HepG2 (cell line): ENCODE data around the gene SMTNL2. TPM values are rescaled to one million over a fixed set of nuclear protein-coding genes. Genes with fewer than 3 reads are reported as not detected.
A peak's percentile ranks its signal among the peaks of the same experiment; 100 is the strongest.

ENCODE experiments used
- ATAC-seq: fragments of 200-7000 bp; cut with Tn5 transposase; 3 replicates; pipeline ENCODE4 v1.9.1; 2020; ENCODE audit warnings: mild to moderate bottlenecking, moderate library complexity
- BruUV-seq: library from RNA; stranded (reverse); fragments of 400-500 nt; replicated peaks from 2 replicates; lab custom pipeline; 2021; lab: Mats Ljungman, UMichigan
- CTCF ChIA-PET: fragments of 300-600 bp; formaldehyde crosslinking; extraction: SDS; loops from one replicate; lab custom pipeline; 2021; ENCODE audit warnings: low total read pairs, inconsistent platforms, low intra/inter-chr PET ratio; lab: Yijun Ruan, JAX
- POLR2A ChIA-PET: fragments of 350-600 bp; sonication (Branson Sonifier 250); formaldehyde crosslinking; loops from one replicate; lab custom pipeline; 2020; ENCODE audit warnings: antibody characterized with exemption, inconsistent platforms; lab: Yijun Ruan, JAX
- DNase-seq: peaks from one replicate; pipeline ENCODE4 v3.0.0-alpha.2; 2015; ENCODE audit warnings: low spot score
- FAIRE-seq: peaks from 3 replicates; lab custom pipeline; 2011; peaks lifted over from hg19 to GRCh38; lab: Jason Lieb, UNC
- H2AFZ ChIP-seq: one replicate; pipeline ENCODE4 v1.6.1; 2011; ENCODE audit warnings: low read length, inconsistent platforms
- H3K27ac ChIP-seq: fragments of 300-600 bp; 3 replicates; pipeline ENCODE4 v1.8.0; 2011; ENCODE audit warnings: mixed run types, mild to moderate bottlenecking, mixed read lengths, low read length, inconsistent platforms; ENCODE audit not compliant: insufficient read depth; ENCODE audit errors: extremely low read length
- H3K27me3 ChIP-seq, 2 experiments: fragments of 200-600 bp in 1 of 2; 2 replicates in 1 of 2; 3 replicates in 1 of 2; pipeline versions ENCODE4 v1.6.0 to v1.8.0; 2011; ENCODE audit warnings: low read length in 2 of 2, mild to moderate bottlenecking in 2 of 2, moderate library complexity in 2 of 2, inconsistent platforms in 1 of 2; ENCODE audit not compliant: insufficient read depth in 2 of 2, control insufficient read depth in 1 of 2
- H3K36me3 ChIP-seq, 2 experiments: fragments of 200-600 bp in 1 of 2; replicated peaks in 1 of 2; 2 replicates in 1 of 2; 3 replicates in 1 of 2; pipeline versions ENCODE4 v1.5.1 to v1.8.0; 2011; ENCODE audit warnings: low read length in 2 of 2, inconsistent platforms in 1 of 2; ENCODE audit not compliant: insufficient read depth in 2 of 2, control insufficient read depth in 1 of 2
- H3K4me1 ChIP-seq: 2 replicates; pipeline ENCODE4 v1.5.1; 2012; ENCODE audit warnings: low read length, inconsistent platforms; ENCODE audit not compliant: insufficient read depth
- H3K4me2 ChIP-seq: 2 replicates; pipeline ENCODE4 v1.6.0; 2011; ENCODE audit warnings: low read depth, low read length, inconsistent platforms
- H3K4me3 ChIP-seq, 3 experiments: fragments of 200-600 bp in 1 of 3; sonication (generic), shearing (Covaris generic) in 1 of 3; replicated peaks in 1 of 3; 2 replicates each; pipeline ENCODE4 v1.5.1; 2011 to 2016; ENCODE audit warnings: low read length in 3 of 3, inconsistent platforms in 2 of 3, low read depth in 2 of 3, mild to moderate bottlenecking in 2 of 3, control low read depth in 1 of 3, mixed read lengths in 1 of 3; ENCODE audit not compliant: insufficient read depth in 1 of 3
- H3K79me2 ChIP-seq: one replicate; pipeline ENCODE4 v1.6.1; 2011; ENCODE audit warnings: low read length, inconsistent platforms; ENCODE audit not compliant: insufficient read depth
- H3K9ac ChIP-seq: 2 replicates; pipeline ENCODE4 v1.6.0; 2011; ENCODE audit warnings: mild to moderate bottlenecking, low read depth, low read length, inconsistent platforms; ENCODE audit not compliant: insufficient read depth
- H3K9me3 ChIP-seq: 2 replicates; pipeline ENCODE4 v1.5.1; 2012; ENCODE audit warnings: mild to moderate bottlenecking, low read length
- H4K20me1 ChIP-seq: 2 replicates; pipeline ENCODE4 v1.6.0; 2011; ENCODE audit warnings: inconsistent platforms, mild to moderate bottlenecking, low read length, moderate library complexity; ENCODE audit not compliant: insufficient read depth
- AHDC1 ChIP-seq: sonication (generic); formaldehyde crosslinking; IDR thresholded peaks from 2 replicates; pipeline ENCODE4 v1.5.1; 2020; ENCODE audit warnings: mild to moderate bottlenecking, missing genetic modification reagents, borderline replicate concordance
- BHLHE40 ChIP-seq: IDR thresholded peaks from 2 replicates; pipeline ENCODE4 v1.6.1; 2011; ENCODE audit warnings: low read length, improper control_type of control experiment
- DBP ChIP-seq: sonication (generic); formaldehyde crosslinking; IDR thresholded peaks from 2 replicates; pipeline ENCODE4 v1.4.0; 2020; ENCODE audit warnings: missing genetic modification reagents; ENCODE audit errors: not compliant biosample characterization
- HHEX ChIP-seq: IDR thresholded peaks from 2 replicates; pipeline ENCODE4 v1.6.1; 2016; ENCODE audit warnings: control low read depth
- HNF4A ChIP-seq: sonication (generic); formaldehyde crosslinking; IDR thresholded peaks from 2 replicates; pipeline ENCODE4 v1.4.0; 2020; ENCODE audit warnings: missing genetic modification reagents
- PHF20 ChIP-seq: sonication (generic); formaldehyde crosslinking; IDR thresholded peaks from 2 replicates; pipeline ENCODE4 v1.5.0; 2020; ENCODE audit warnings: mild to moderate bottlenecking, missing genetic modification reagents
- ZNF766 ChIP-seq: sonication (generic); formaldehyde crosslinking; IDR thresholded peaks from 2 replicates; pipeline ENCODE4 v1.5.0; 2020; ENCODE audit warnings: missing genetic modification reagents, borderline replicate concordance
- ZNF775 ChIP-seq: sonication (generic); formaldehyde crosslinking; IDR thresholded peaks from 2 replicates; pipeline ENCODE4 v1.4.0; 2020; ENCODE audit warnings: missing genetic modification reagents, mild to moderate bottlenecking, moderate library complexity, borderline replicate concordance
- ZNF781 ChIP-seq: sonication (generic); formaldehyde crosslinking; IDR thresholded peaks from 2 replicates; pipeline ENCODE4 v1.5.1; 2020; ENCODE audit warnings: borderline replicate concordance, mild to moderate bottlenecking, missing genetic modification reagents; ENCODE audit errors: not compliant biosample characterization
- WGBS: methylation state at CpG from one replicate; pipeline ENCODE4 v1.1.6; 2017; ENCODE audit warnings: low lambda C conversion rate; 5-methylcytosine and 5-hydroxymethylcytosine counted together
- in situ Hi-C: cut with HindIII; loops from 2 replicates; pipeline ENCODE4 v1.10.0; 2017; ENCODE audit warnings: low pct_unique_long_range_greater_than_20kb; ENCODE audit not compliant: extremely low pct_ligation_motif_present
- intact Hi-C: fragments of 100-400 bp; cut with micrococcal nuclease; formaldehyde crosslinking; loops from one replicate; pipeline ENCODE4 v1.10.0; 2022; ENCODE audit not compliant: unreplicated experiment
- polyA plus RNA-seq, 8 experiments: library from polyadenylated mRNA; depleted of rRNA in 3 of 8; stranded (reverse) in 7 of 8; unstranded in 1 of 8; fragments of >200 nt; fragmentation: Illumina TruSeq in 4 of 8; extraction: Trizol in 4 of 8; gene quantifications; 2 replicates each; pipeline versions ENCODE4 v1.2.1 to v1.2.3, GENCODE V29; 2011 to 2016; ENCODE audit warnings: low read depth in 4 of 8, missing spikeins in 1 of 8, mixed read lengths in 1 of 8; ENCODE audit not compliant: insufficient read depth in 1 of 8
- total RNA-seq, 5 experiments: library from RNA; depleted of rRNA; stranded (reverse); fragments of >200 nt; fragmentation: Illumina TruSeq; extraction: Trizol; gene quantifications; 2 replicates each; pipeline ENCODE4 v1.2.3, GENCODE V29; 2016; ENCODE audit warnings: low read depth in 1 of 5
- TF ChIP-seq, protein P1 (sequence below): sonication (generic); formaldehyde crosslinking; IDR thresholded peaks from 2 replicates; pipeline ENCODE4 v1.5.1; 2020; ENCODE audit warnings: mild to moderate bottlenecking, moderate library complexity, missing genetic modification reagents
- TF ChIP-seq, protein P2 (sequence below): sonication (generic); formaldehyde crosslinking; IDR thresholded peaks from 2 replicates; pipeline ENCODE4 v1.4.0; 2020; ENCODE audit warnings: mild to moderate bottlenecking, missing genetic modification reagents

SMTNL2 gene
- total and polyA plus RNA-seq, 2 of the 13 experiments (the other 11 are each of a cell fraction or from before 2014, with no cell fraction given), result 0.41 to 5.1 TPM

GRCh38 chr17:4600563-4600962 lies 16.2 kb downstream of the SMTNL2 start:
- Histone ChIP-seq H3K27me3 (no peaks in the 10 kb centered on the region), H2AFZ (no peak overlapping the region), H4K20me1 (no peaks in the 10 kb centered on the region), H3K4me2 (peak overlapping the region; percentile 37; the same call in 1 of the 2 replicates), H3K27ac (no peak overlapping the region), H3K4me3 (no peak overlapping the region), H3K4me1 (peaks cover 35% of the 10 kb centered on the region), H3K36me3 (no peaks in the 10 kb centered on the region), H3K9ac (no peak overlapping the region), H3K9me3 (no peaks in the 10 kb centered on the region), H3K79me2 (no peaks in the 10 kb centered on the region)
- intact Hi-C loops (no loop called here), in situ Hi-C loops (no loop called here)
- peak; percentile 42; the same call in 2 of the 3 replicates for ATAC-seq
- DNase-seq, result no peak
- no TSS peak for BruUV-seq
- ChIA-PET CTCF (interaction anchor here (1.2 kb wide), 1 partner anchor 35 kb away, joined by 3 read pairs; no protein-coding TSS in a partner anchor), POLR2A (no interaction called here)
- WGBS, result 54% methylated on average over 3 of the region's 13 CpGs
- no peak for FAIRE-seq
- TF ChIP-seq AHDC1 (CRISPR knock-in tag) (no peak), HHEX (no peak), ZNF766 (CRISPR knock-in tag) (no peak), BHLHE40 (no peak), ZNF775 (CRISPR knock-in tag) (no peak), DBP (CRISPR knock-in tag) (no peak), HNF4A (CRISPR knock-in tag) (no peak), PHF20 (CRISPR knock-in tag) (no peak), ZNF781 (CRISPR knock-in tag) (no peak)
- TF ChIP-seq, protein P1, sequence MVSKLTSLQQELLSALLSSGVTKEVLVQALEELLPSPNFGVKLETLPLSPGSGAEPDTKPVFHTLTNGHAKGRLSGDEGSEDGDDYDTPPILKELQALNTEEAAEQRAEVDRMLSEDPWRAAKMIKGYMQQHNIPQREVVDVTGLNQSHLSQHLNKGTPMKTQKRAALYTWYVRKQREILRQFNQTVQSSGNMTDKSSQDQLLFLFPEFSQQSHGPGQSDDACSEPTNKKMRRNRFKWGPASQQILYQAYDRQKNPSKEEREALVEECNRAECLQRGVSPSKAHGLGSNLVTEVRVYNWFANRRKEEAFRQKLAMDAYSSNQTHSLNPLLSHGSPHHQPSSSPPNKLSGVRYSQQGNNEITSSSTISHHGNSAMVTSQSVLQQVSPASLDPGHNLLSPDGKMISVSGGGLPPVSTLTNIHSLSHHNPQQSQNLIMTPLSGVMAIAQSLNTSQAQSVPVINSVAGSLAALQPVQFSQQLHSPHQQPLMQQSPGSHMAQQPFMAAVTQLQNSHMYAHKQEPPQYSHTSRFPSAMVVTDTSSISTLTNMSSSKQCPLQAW (CRISPR knock-in tag), result no peak
- TF ChIP-seq, protein P2, sequence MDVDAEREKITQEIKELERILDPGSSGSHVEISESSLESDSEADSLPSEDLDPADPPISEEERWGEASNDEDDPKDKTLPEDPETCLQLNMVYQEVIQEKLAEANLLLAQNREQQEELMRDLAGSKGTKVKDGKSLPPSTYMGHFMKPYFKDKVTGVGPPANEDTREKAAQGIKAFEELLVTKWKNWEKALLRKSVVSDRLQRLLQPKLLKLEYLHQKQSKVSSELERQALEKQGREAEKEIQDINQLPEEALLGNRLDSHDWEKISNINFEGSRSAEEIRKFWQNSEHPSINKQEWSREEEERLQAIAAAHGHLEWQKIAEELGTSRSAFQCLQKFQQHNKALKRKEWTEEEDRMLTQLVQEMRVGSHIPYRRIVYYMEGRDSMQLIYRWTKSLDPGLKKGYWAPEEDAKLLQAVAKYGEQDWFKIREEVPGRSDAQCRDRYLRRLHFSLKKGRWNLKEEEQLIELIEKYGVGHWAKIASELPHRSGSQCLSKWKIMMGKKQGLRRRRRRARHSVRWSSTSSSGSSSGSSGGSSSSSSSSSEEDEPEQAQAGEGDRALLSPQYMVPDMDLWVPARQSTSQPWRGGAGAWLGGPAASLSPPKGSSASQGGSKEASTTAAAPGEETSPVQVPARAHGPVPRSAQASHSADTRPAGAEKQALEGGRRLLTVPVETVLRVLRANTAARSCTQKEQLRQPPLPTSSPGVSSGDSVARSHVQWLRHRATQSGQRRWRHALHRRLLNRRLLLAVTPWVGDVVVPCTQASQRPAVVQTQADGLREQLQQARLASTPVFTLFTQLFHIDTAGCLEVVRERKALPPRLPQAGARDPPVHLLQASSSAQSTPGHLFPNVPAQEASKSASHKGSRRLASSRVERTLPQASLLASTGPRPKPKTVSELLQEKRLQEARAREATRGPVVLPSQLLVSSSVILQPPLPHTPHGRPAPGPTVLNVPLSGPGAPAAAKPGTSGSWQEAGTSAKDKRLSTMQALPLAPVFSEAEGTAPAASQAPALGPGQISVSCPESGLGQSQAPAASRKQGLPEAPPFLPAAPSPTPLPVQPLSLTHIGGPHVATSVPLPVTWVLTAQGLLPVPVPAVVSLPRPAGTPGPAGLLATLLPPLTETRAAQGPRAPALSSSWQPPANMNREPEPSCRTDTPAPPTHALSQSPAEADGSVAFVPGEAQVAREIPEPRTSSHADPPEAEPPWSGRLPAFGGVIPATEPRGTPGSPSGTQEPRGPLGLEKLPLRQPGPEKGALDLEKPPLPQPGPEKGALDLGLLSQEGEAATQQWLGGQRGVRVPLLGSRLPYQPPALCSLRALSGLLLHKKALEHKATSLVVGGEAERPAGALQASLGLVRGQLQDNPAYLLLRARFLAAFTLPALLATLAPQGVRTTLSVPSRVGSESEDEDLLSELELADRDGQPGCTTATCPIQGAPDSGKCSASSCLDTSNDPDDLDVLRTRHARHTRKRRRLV (CRISPR knock-in tag), result no peak
